Measurements from ENCODE around the gene RNASE11.

The RNASE11 gene

DNA sequence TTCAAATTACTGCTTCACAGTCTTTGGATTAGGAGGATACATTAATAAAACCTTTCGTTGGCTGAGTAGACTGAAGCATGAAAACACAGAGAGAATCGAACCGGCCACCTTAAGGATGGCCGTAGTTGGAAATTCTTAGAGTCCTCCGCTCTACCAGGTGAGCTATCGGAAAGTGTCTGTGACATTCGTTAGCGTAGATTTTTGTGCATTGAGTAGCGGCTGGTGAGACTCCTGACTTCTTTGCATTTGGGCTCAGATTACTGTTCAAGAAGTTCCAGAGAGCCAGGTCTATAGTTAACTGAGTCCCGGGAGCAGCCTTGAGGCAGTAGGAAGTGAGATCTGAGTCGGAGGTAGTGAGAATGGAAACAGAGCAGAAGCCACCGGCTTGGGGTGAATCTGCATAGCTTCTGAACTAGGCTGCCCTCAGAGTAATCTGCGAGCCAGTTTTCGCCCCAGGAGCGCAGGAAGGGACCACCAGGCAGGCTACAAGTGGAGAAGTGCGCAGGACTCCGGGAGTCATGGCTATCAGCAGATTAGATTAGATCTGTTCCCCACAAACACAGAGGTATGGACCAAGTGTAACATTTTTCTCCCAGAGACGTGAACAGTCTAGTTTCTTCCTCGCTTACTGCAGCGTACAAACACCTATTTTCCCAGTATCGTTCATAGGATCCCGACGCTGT lies 42.7 kb upstream of the RNASE11 start:
- peak overlapping the region; percentile 69 for H3K4me3 ChIP-seq (ENCODE audit: low read depth, low read length)
- peak; percentile 69 for DNase-seq (ENCODE audit: low read depth)
- TF ChIP-seq, protein P1, sequence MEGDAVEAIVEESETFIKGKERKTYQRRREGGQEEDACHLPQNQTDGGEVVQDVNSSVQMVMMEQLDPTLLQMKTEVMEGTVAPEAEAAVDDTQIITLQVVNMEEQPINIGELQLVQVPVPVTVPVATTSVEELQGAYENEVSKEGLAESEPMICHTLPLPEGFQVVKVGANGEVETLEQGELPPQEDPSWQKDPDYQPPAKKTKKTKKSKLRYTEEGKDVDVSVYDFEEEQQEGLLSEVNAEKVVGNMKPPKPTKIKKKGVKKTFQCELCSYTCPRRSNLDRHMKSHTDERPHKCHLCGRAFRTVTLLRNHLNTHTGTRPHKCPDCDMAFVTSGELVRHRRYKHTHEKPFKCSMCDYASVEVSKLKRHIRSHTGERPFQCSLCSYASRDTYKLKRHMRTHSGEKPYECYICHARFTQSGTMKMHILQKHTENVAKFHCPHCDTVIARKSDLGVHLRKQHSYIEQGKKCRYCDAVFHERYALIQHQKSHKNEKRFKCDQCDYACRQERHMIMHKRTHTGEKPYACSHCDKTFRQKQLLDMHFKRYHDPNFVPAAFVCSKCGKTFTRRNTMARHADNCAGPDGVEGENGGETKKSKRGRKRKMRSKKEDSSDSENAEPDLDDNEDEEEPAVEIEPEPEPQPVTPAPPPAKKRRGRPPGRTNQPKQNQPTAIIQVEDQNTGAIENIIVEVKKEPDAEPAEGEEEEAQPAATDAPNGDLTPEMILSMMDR (IDR thresholded peaks at IDR 0.05; ENCODE audit: low read depth, low read length) = no peak
- TF ChIP-seq POLR2A (IDR thresholded peaks at IDR 0.05; ENCODE audit: extremely low read depth, insufficient read length) = no peak
- no peak for TF ChIP-seq MYC (IDR thresholded peaks at IDR 0.05; ENCODE audit: low read depth, low read length)
- TF ChIP-seq MAX (IDR thresholded peaks at IDR 0.05; ENCODE audit: low read depth, low read length) = no peak

DNA sequence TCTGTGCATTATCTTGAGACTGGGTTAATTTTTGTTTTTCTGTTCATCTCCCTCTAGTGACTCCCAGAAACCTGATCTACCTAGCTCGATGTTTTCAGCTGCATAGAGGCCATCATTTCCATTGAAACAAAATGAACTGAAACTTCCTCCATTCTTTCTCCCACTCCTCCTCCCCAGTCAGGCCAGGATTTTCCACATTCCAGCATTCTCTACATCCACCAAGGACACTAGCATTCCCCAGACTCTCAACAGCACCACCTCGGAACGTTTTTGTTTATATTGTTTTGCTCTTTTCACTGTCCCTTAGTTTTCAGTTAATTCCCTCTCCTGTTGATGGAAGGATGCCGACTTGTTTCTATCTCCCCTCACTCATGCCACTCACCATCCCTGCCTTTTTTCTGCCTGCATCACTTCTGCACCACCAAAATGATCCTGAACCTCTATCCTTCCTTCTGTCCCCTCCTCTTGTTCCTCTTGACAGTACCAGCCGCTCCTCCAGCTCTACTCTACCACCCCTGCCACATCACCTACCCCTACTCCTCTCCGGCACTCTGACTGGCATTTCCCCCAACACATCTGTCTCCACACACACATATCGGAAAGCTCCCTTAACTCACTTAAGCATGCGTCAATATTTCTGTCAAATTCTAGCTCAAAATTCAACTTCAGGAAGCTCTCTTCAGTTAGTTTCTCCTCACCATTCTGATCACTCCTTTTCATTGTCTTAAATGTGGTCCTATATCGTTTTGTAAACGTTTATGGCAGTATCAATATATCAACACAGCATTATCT lies 40.5 kb upstream of the RNASE11 start:
- DNase-seq (ENCODE audit: low read depth) = no peak

GRCh38 chr14:20627346-20628027 lies 39.7 kb upstream of the RNASE11 start:
- no peak for DNase-seq (ENCODE audit: low read depth)
- no peak overlapping the region for H3K4me3 ChIP-seq (ENCODE audit: low read depth, low read length)
- no peak for TF ChIP-seq POLR2A (IDR thresholded peaks at IDR 0.05; ENCODE audit: extremely low read depth, insufficient read length)
- TF ChIP-seq, protein P1 (IDR thresholded peaks at IDR 0.05; ENCODE audit: low read depth, low read length) = no peak
- no peak for TF ChIP-seq MAX (IDR thresholded peaks at IDR 0.05; ENCODE audit: low read depth, low read length)
- TF ChIP-seq MYC (IDR thresholded peaks at IDR 0.05; ENCODE audit: low read depth, low read length) = no peak

More for the DNA sequence above, 40.5 kb upstream of the RNASE11 start:
- TF ChIP-seq MAX (IDR thresholded peaks at IDR 0.05; ENCODE audit: low read depth, low read length) = no peak
- TF ChIP-seq POLR2A (IDR thresholded peaks at IDR 0.05; ENCODE audit: extremely low read depth, insufficient read length) = no peak
- TF ChIP-seq MYC (IDR thresholded peaks at IDR 0.05; ENCODE audit: low read depth, low read length) = no peak
- TF ChIP-seq, protein P1 (IDR thresholded peaks at IDR 0.05; ENCODE audit: low read depth, low read length) = no peak
- no peak overlapping the region for H3K4me3 ChIP-seq (ENCODE audit: low read depth, low read length)

DNA sequence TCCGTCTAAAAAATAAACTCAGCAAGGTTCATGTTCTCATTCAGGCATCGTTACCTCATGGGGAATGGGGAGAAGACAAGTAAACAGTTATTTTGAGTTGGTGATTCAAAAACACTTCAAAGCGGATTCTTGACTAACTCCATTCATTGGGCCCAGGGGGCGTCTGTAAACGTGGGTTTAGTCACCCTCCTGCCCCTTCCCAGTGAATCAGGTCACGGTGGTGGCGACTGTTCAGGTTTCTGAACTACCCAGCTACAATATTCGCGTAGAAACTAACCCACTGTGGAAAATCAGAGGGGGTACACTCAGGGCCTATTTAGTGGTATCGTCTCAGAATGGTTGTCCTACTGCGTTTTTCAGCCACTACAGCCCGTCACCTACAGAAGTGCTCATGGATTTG lies 38.5 kb upstream of the RNASE11 start:
- H3K4me3 ChIP-seq (ENCODE audit: low read depth, low read length) = no peak overlapping the region
- TF ChIP-seq POLR2A (IDR thresholded peaks at IDR 0.05; ENCODE audit: extremely low read depth, insufficient read length) (no peak), MYC (IDR thresholded peaks at IDR 0.05; ENCODE audit: low read depth, low read length) (no peak), MAX (IDR thresholded peaks at IDR 0.05; ENCODE audit: low read depth, low read length) (no peak)
- TF ChIP-seq, protein P1 (IDR thresholded peaks at IDR 0.05; ENCODE audit: low read depth, low read length) = no peak

GRCh38 chr14:20624495-20625070 lies 36.8 kb upstream of the RNASE11 start:
- DNase-seq (ENCODE audit: low read depth) = peak; percentile 96
- TF ChIP-seq MYC (IDR thresholded peaks at IDR 0.05; ENCODE audit: low read depth, low read length) (0 out of 2 replicates have a peak, but pooled peaks have one; percentile 59), MAX (IDR thresholded peaks at IDR 0.05; ENCODE audit: low read depth, low read length) (peak; percentile 67), POLR2A (IDR thresholded peaks at IDR 0.05; ENCODE audit: extremely low read depth, insufficient read length) (peak; percentile 26)
- TF ChIP-seq, protein P1 (IDR thresholded peaks at IDR 0.05; ENCODE audit: low read depth, low read length) = no peak
- H3K4me3 ChIP-seq (ENCODE audit: low read depth, low read length) = peak overlapping the region; percentile 72

More for the DNA sequence above, 38.5 kb upstream of the RNASE11 start:
- DNase-seq (ENCODE audit: low read depth) = no peak
